A549 (cell line): ENCODE results near the gene CSTPP1. TPM values are rescaled to one million over a fixed set of nuclear protein-coding genes. Genes with fewer than 3 reads are reported as not detected.

ENCODE experiments used
- ATAC-seq, 2 experiments: fragments of 200-7000 bp in 1 of 2; fragments of >200 bp in 1 of 2; cut with Nextera tagmentation in 1 of 2; cut with Tn5 transposase in 1 of 2; 3 replicates each; pipeline versions ENCODE4 v1.8.0 to v1.9.1; 2018 to 2020; ENCODE audit warnings: mild to moderate bottlenecking in 1 of 2, moderate library complexity in 1 of 2
- CTCF ChIA-PET: fragments of 300-600 bp; sonication (Branson Sonifier 250); formaldehyde crosslinking; extraction: SDS; loops from one replicate; lab custom pipeline; 2021; ENCODE audit warnings: antibody characterized with exemption, inconsistent platforms; lab: Yijun Ruan, JAX
- POLR2A ChIA-PET: fragments of 350-600 bp; formaldehyde crosslinking; extraction: SDS; loops from one replicate; lab custom pipeline; 2021; ENCODE audit warnings: antibody characterized with exemption, inconsistent platforms; lab: Yijun Ruan, JAX
- DNase-seq, 2 experiments: peaks; one replicate each; pipeline versions ENCODE4 v3.0.0 to v3.0.0-alpha.2; 2011 to 2016; ENCODE audit warnings: low read depth in 1 of 2, low spot score in 1 of 2
- FAIRE-seq: peaks from 2 replicates; lab custom pipeline; 2011; peaks lifted over from hg19 to GRCh38; lab: Jason Lieb, UNC
- H3K27ac ChIP-seq, 2 experiments: fragments of >200 bp; sonication (Bioruptor Twin); formaldehyde crosslinking; 3 replicates each; pipeline ENCODE4 v1.5.1; 2016 to 2017
- H3K4me1 ChIP-seq: fragments of >200 bp; sonication (Bioruptor Twin); formaldehyde crosslinking; 3 replicates; pipeline ENCODE4 v1.6.1; 2016
- H3K4me2 ChIP-seq: fragments of >200 bp; sonication (Bioruptor Twin); formaldehyde crosslinking; 3 replicates; pipeline ENCODE4 v1.6.1; 2016
- H3K4me3 ChIP-seq: fragments of >200 bp; sonication (Bioruptor Twin); formaldehyde crosslinking; 3 replicates; pipeline ENCODE4 v1.5.1; 2016
- H3K9me3 ChIP-seq: fragments of >200 bp; sonication (Bioruptor Twin); formaldehyde crosslinking; 3 replicates; pipeline ENCODE4 v1.6.1; 2016
- BCL3 ChIP-seq: fragments of >200 bp; sonication (Bioruptor Twin); formaldehyde crosslinking; IDR thresholded peaks from 3 replicates; pipeline ENCODE4 v1.6.1; 2016
- BHLHE40 ChIP-seq: IDR thresholded peaks from 2 replicates; pipeline ENCODE4 v1.6.1; 2012; ENCODE audit warnings: low read depth, low read length, inconsistent platforms
- CBX8 ChIP-seq: fragments of 200-600 bp; sonication (generic); IDR thresholded peaks from 2 replicates; pipeline ENCODE4 v1.6.1; 2016
- CHD2 ChIP-seq: fragments of 150-350 bp; IDR thresholded peaks from 2 replicates; pipeline ENCODE4 v1.6.1; 2014; ENCODE audit warnings: low read length; ENCODE audit not compliant: partially characterized antibody
- CHD4 ChIP-seq: fragments of 200-600 bp; sonication (generic); IDR thresholded peaks from 2 replicates; pipeline ENCODE4 v1.6.1; 2016; ENCODE audit warnings: antibody characterized with exemption, mild to moderate bottlenecking, borderline replicate concordance
- CTCF ChIP-seq: fragments of >200 bp; sonication (Bioruptor Twin); formaldehyde crosslinking; IDR thresholded peaks from 3 replicates; pipeline ENCODE4 v1.5.1; 2016
- E2F6 ChIP-seq: IDR thresholded peaks from 2 replicates; pipeline ENCODE4 v1.6.1; 2012; ENCODE audit warnings: low read depth, borderline replicate concordance
- ELK1 ChIP-seq: fragments of 150-350 bp; IDR thresholded peaks from 2 replicates; pipeline ENCODE4 v1.6.1; 2014; ENCODE audit warnings: low read depth, mild to moderate bottlenecking, low read length
- FOSB ChIP-seq: fragments of 250-450 bp; sonication (Bioruptor Pico); IDR thresholded peaks from 2 replicates; pipeline ENCODE4 v1.5.0; 2020; ENCODE audit warnings: mild to moderate bottlenecking, moderate library complexity
- FOSL2 ChIP-seq, 2 experiments: fragments of 450-650 bp in 1 of 2; fragments of >200 bp in 1 of 2; sonication (Bioruptor Twin) in 1 of 2; formaldehyde crosslinking; IDR thresholded peaks; 2 replicates each; pipeline versions ENCODE4 v1.5.0 to v1.6.1; 2016 to 2020; ENCODE audit warnings: mild to moderate bottlenecking in 1 of 2, moderate library complexity in 1 of 2
- GATA3 ChIP-seq: IDR thresholded peaks from 2 replicates; pipeline ENCODE4 v1.6.1; 2012; ENCODE audit warnings: borderline replicate concordance
- HDAC2 ChIP-seq: fragments of 200-600 bp; sonication (generic); IDR thresholded peaks from 2 replicates; pipeline ENCODE4 v1.6.1; 2016
- HMGXB4 ChIP-seq: fragments of 250-450 bp; sonication (Bioruptor Pico); IDR thresholded peaks from 2 replicates; pipeline ENCODE4 v1.5.0; 2021; ENCODE audit warnings: mild to moderate bottlenecking, moderate library complexity, borderline replicate concordance
- HOXB13 ChIP-seq: fragments of 250-450 bp; sonication (Bioruptor Pico); IDR thresholded peaks from 2 replicates; pipeline ENCODE4 v1.5.0; 2020; ENCODE audit warnings: low read depth, mild to moderate bottlenecking, moderate library complexity
- HOXB5 ChIP-seq: fragments of 250-450 bp; sonication (Bioruptor Pico); IDR thresholded peaks from 2 replicates; pipeline ENCODE4 v1.5.0; 2020; ENCODE audit warnings: mild to moderate bottlenecking, moderate library complexity
- JUN ChIP-seq, 2 experiments: fragments of >200 bp; sonication (Bioruptor Twin); formaldehyde crosslinking; IDR thresholded peaks; 2 replicates in 1 of 2; 3 replicates in 1 of 2; pipeline ENCODE4 v1.6.1; 2016 to 2017
- MYC ChIP-seq: IDR thresholded peaks from 2 replicates; pipeline ENCODE4 v1.6.1; 2012; ENCODE audit warnings: mild to moderate bottlenecking, inconsistent platforms, low read length, improper control_type of control experiment, borderline replicate concordance
- PBX3 ChIP-seq: IDR thresholded peaks from 2 replicates; pipeline ENCODE4 v1.6.1; 2012
- PHF8 ChIP-seq: fragments of 200-600 bp; sonication (generic); IDR thresholded peaks from 2 replicates; pipeline ENCODE4 v1.6.1; 2016; ENCODE audit warnings: low read depth, mild to moderate bottlenecking, antibody characterized with exemption, moderate library complexity, borderline replicate concordance
- RNF2 ChIP-seq: fragments of 200-600 bp; sonication (generic); IDR thresholded peaks from 2 replicates; pipeline ENCODE4 v1.6.1; 2016; ENCODE audit warnings: low read depth, mild to moderate bottlenecking, antibody characterized with exemption, moderate library complexity, borderline replicate concordance
- ZNF302 ChIP-seq: fragments of 250-450 bp; sonication (Bioruptor Pico); IDR thresholded peaks from 2 replicates; pipeline ENCODE4 v1.9.0; 2021; ENCODE audit warnings: inconsistent platforms, mild to moderate bottlenecking, moderate library complexity
- WGBS: methylation state at CpG from one replicate; pipeline ENCODE4 v1.1.6; 2017; ENCODE audit errors: missing lambda C conversion rate; 5-methylcytosine and 5-hydroxymethylcytosine counted together
- polyA plus RNA-seq, 4 experiments: library from polyadenylated mRNA; depleted of rRNA in 3 of 4; stranded (reverse); fragments of >200 nt; fragmentation: RNase III in 1 of 4; extraction: RNeasy Plus Mini Kit Qiagen cat#74134 plus additional on column Dnase treatment in 1 of 4; gene quantifications; 2 replicates in 3 of 4; 3 replicates in 1 of 4; pipeline ENCODE4 v1.2.3, GENCODE V29; 2011 to 2017

CSTPP1 gene
- polyA plus RNA-seq, 2 of the 4 experiments (the other 2 are of a cell fraction) = 31.5 to 34.5 TPM

- no peak for FAIRE-seq
- POLR2A ChIA-PET = interaction anchor here (1.8 kb wide), 1 partner anchor 48 kb away, joined by 14 read pairs; the partner anchor contains the start of gene CSTPP1
These were observed 48.0 kb downstream of the CSTPP1 start for GRCh38 chr11:46984548-46984947.

GRCh38 chr11:46984987-46985386, 48.4 kb downstream of the CSTPP1 start:
- POLR2A ChIA-PET = interaction anchor here (1.8 kb wide), 1 partner anchor 48 kb away, joined by 14 read pairs; the partner anchor contains the start of gene CSTPP1
- DNase-seq = no peak
- Histone ChIP-seq H3K27ac (no peak overlapping the region), H3K9me3 (no peaks in the 10 kb centered on the region), H3K4me2 (peak overlapping the region; percentile 52), H3K4me1 (peaks cover 22% of the 10 kb centered on the region), H3K4me3 (no peak overlapping the region)
- CTCF ChIA-PET = no interaction called here
- no peak for FAIRE-seq
- 0 out of 6 replicates have a peak, but pooled peaks of 1 of the 2 experiments have one; percentile 37 for ATAC-seq
- WGBS = 32% methylated on average over 4 of the region's 4 CpGs
- no peak for TF ChIP-seq FOSB (CRISPR knock-in tag)
- no peak for TF ChIP-seq FOSL2 (IDR thresholded peaks at IDR 0.05)
- TF ChIP-seq FOSL2 (CRISPR knock-in tag; IDR thresholded peaks at IDR 0.05) = peak; percentile 34; the same call in 1 of the 2 replicates

More at GRCh38 chr11:46984548-46984947, 48.0 kb downstream of the CSTPP1 start:
- Histone ChIP-seq H3K27ac (no peak overlapping the region; a peak in 1 of 6 replicates), H3K4me1 (peaks cover 22% of the 10 kb centered on the region), H3K4me2 (peak overlapping the region; percentile 52), H3K4me3 (no peak overlapping the region), H3K9me3 (no peaks in the 10 kb centered on the region)
- CTCF ChIA-PET = no interaction called here
- ATAC-seq = no peak
- TF ChIP-seq JUN (IDR thresholded peaks at IDR 0.05) (no peak), HOXB5 (CRISPR knock-in tag) (no peak), PHF8 (no peak), BHLHE40 (no peak), ZNF302 (CRISPR knock-in tag) (no peak), RNF2 (no peak), PBX3 (no peak), BCL3 (no peak), E2F6 (no peak), CHD2 (no peak), HDAC2 (no peak)
- no peak for DNase-seq
- WGBS = 89% methylated on average over 2 of the region's 2 CpGs

GRCh38 chr11:46987183-46987582, 50.6 kb downstream of the CSTPP1 start:
- WGBS = 87% methylated on average over 3 of the region's 3 CpGs
- 0 out of 3 replicates have a peak, but pooled peaks cover under 1% of the 10 kb centered on the region for H3K9me3 ChIP-seq
- FAIRE-seq (no peak), ATAC-seq (peak; percentile 54 to 60; a peak in 3 of 6 replicates), DNase-seq (peak in 1 of 2 experiments; percentile 12)
- H3K4me3 ChIP-seq = no peak overlapping the region
- H3K4me1 ChIP-seq = peaks cover 22% of the 10 kb centered on the region
- no peak overlapping the region for H3K4me2 ChIP-seq
- H3K27ac ChIP-seq = no peak overlapping the region
- ChIA-PET POLR2A (no interaction called here), CTCF (interaction anchor here (0.7 to 1.4 kb wide), 2 partner anchors 10 to 28 kb away, joined by 3 to 4 read pairs; no protein-coding TSS in a partner anchor)
- TF ChIP-seq MYC (no peak), E2F6 (no peak), HOXB13 (CRISPR knock-in tag) (no peak), GATA3 (no peak), ELK1 (no peak), CBX8 (no peak), BHLHE40 (no peak), HMGXB4 (CRISPR knock-in tag) (no peak), CTCF (no peak), CHD4 (no peak)
